ENCODE measurements around the gene DPH7. TPM values are rescaled to one million over a fixed set of nuclear protein-coding genes. Genes with fewer than 3 reads are reported as not detected.
"Not testable (repeated sequence)": the region's sequence is repeated elsewhere in the genome, so short reads cannot be mapped to it uniquely, and the experiment has no call there.

Gene DPH7
- total RNA-seq, 1 donor from 2014 or later, result 30.8 TPM

DNA sequence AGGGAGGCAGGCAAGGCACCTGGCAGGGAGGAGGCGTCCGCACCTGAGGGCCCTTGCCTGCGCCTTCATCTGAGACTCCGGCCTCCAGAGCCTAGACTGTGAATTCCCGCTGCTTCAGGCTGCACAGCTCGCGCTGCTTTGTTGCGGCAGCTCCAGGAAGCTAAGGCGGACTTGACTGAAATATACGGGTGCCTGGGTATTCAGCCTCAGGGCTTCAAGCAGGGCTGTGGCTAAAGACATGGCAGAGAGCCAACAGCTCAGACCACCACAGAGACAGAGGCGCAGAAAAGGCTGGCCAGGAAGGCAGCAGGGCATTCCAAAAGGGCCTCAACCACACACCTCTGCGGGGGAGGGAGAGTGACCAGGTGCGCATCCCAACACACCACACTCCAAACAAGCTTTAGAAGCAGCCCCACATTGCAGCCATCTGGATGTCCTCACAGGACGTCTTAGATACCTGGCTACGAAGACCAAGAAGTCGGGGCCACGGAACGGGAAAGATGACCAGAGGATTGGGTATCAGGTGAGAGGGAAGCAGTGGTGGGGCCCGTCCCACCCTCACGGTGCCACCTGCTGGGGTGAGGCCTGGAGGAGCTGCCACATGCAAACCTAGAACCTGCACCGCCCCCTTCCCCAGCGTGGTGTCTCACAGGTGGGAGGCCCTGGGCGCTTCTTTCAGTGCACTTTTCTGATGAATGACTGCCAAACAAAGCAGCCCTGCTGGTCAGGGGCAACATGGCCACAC lies 1.7 kb upstream of the DPH7 start:
- DNase-seq, result no peak

DNA sequence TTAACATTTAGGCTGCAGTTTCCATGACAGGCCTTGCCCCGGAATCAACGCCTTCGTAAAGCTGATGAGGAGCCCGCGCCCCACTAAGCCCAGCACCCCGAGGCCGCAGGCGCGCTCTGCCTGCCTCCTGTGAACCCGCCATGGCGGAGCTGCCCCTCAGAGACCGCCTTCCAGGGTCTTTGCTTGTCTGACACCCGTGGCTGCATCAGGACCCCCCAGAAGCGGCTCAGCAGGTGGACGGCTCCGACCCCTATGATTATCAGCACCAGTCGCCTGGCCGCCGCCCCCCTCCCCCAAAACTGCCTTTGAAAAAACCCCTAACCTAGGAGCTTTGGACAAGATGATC lies 507 bp upstream of the DPH7 start:
- DNase-seq, result no peak

DNA sequence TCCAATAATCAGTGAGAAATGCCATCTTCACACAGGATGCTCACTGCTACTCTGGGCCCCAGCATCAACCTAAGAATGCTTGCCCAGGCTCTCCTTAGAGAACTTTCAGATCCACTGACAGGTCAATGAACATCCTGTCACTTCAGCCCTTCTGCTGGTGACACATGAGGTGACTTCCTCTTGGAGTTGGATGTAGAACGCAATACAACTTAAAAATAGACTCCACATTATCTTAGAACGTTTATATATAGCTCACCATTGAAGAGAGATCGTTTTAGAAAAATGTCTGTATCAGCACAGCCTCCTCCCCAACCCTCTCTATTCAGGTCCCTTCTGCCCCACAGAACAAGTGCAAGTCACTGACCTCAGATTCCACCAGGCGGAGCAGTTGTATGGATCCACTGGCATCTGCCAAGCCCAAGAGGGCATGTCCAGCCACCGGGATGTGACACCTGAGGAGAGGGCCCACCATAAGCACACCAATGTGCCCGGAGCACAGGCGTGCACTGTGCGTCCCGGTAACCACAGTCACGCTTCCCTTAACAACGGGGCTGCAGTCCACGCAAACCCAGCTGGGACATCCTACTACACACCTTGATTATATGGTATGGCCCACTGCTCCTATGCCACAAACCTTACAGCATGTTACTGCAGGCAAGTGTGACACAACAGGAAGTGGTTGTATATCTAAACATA lies 2.9 kb downstream of the DPH7 start:
- no peak for DNase-seq

DNA sequence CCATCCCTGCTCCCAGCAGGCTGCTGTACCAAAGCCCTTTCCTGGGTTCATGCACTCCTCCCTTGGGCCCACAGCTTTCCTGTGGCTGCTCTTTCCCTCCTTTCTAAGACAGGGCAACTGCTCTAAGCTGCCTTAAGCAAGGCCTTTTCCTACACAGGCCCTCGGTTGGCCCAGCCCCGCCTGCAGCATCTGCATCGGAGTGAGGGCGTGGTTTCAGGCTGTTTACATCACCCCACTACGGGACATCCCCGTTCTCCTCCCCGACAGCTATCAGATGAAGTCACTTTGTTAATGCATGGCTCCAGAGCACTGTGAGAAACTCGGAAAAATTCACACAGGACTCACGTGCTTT lies 3.4 kb downstream of the DPH7 start:
- no peak for DNase-seq

DNA sequence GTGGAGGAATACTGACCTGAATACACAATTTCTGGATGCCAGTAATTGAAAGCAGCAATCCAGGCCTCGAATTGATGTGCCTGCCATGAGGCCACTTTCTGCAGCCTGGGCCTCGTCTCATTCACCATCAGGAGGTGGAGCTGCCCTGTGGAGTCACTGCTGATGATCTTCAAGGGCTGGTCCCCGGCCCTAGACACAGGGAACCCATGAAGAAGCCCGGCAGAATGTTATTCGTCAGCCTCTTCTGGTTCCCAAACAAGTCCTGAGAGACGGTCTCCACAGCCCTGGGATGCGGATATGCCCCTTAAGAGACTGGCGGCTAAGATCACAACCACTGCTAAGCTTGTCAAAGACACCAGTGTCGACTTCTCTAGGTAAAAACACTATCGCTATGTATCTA lies 4.5 kb downstream of the DPH7 start:
- no peak for DNase-seq

DNA sequence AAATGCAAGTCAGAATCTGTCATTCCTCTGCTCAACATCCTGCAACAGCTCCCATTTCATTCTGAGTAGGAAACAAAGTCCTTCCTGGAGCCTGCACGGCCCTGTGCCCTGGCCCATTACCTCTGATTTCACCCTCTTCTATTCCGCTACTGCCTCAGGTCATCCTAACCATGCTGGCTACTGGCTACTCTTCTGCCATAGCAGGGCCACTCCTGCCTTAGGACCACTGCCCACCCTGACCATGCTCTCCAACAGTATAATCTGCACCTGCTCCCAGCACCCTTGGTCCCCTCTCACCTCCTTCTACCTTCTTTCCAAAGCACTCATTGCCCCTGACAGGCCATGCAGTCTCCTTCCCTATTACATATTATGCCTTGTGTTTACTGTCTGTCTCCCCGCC lies 8.2 kb downstream of the DPH7 start:
- no peak for DNase-seq

DNA sequence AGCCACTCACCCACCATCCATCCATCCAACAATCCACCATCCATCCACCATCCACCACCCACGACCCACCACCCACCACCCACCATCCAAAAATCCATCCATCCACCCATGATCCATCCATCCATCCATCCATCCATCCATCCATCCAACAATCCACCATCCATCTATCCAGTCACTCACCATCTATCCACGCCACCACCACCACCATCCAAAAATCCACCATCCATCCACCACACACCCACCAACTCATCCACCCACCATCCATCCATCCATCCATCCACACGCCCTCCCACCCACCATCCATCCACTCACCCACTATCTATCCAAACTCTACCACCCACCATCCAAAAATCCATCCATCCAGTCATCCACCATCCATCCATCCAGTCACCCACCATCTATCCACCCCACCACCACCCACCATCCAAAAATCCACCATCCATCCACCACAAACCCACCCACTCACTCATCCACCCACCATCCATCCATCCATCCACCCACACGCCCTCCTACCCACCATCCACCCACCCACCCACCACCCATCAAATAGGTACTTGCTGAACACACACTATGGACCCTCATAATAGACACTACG lies 9.0 kb downstream of the DPH7 start:
- DNase-seq, result no peak

DNA sequence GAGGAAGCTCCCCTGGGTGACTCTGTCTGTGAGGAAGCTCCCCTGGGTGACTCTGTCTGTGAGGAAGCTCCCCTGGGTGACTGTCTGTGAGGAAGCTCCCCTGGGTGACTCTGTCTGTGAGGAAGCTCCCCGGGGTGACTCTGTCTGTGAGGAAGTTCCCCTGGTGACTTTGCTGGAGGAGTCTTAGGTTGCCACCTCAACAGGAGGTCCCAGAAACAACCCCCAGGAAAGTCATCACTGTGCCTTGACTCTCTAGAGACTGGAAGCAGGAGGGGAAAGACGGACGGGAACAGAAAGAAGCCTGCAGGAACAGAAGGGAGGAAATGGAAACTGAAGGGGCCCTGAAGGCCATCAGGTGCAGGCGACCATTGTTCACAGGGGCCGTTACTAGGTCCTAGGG lies 10.3 kb downstream of the DPH7 start:
- DNase-seq, result not testable (repeated sequence)

DNA sequence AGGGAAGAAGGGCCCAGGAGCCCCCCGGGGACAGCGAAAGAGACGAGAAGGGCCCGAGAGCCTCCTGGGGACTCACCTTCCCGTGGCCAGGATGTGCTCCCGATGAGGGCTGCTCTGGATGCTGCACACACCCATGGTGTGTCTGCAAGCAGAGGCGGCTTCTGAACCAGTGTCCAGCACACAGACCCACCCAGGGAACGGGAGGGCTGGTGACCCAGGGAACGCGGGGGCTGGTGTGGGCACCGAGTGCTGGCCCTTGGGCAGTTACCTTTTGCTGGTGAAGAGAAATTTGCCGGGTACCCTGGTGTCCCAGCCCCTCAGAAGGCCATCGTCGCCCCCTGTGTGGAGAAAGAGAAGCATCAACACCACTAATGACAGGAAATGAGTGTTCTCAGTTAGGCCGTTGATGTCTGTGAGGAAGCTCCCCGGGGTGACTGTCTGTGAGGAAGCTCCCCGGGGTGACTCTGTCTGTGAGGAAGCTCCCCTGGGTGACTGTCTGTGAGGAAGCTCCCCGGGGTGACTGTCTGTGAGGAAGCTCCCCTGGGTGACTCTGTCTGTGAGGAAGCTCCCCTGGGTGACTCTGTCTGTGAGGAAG lies 13.8 kb downstream of the DPH7 start:
- no peak for DNase-seq

DNA sequence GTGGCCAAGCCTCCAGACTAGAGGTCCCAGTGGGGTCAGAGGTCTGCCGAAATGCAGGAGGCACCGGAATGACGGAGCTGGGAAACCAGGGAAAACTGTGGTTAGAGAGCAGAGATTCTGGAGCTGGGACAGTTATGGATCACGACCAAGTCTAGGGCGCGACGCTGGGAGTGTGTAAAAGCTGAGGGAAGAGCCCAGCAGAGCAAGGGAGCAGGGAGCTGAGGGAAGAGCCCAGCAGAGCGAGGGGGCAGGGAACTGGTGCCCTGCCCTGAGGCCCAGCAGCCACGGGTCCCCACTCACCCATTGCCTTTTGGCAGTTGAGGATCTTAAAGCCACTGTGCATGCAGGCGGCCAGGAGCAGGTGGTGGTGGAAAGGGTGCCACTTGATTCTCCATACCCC lies 14.6 kb downstream of the DPH7 start:
- DNase-seq, result no peak

DNA sequence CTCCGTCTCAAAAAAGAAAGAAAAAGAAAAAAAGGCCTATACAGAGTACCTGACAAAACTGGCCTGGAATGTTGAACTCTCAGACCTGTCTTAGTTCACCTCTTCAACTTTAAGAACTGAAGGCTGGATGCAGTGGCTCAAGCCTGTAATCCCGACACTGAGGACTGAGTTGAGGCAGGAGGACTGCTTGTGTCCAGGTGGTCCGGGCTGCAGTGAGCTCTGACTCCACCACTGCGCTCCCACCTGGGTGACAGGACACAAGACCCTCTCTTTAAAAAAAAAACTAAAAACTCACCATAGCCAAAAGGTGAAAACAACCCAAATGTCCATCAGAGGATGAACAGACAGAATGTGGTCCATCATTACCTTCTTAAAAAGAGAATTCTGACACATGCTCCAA lies 20.6 kb downstream of the DPH7 start:
- no peak for DNase-seq

DNA sequence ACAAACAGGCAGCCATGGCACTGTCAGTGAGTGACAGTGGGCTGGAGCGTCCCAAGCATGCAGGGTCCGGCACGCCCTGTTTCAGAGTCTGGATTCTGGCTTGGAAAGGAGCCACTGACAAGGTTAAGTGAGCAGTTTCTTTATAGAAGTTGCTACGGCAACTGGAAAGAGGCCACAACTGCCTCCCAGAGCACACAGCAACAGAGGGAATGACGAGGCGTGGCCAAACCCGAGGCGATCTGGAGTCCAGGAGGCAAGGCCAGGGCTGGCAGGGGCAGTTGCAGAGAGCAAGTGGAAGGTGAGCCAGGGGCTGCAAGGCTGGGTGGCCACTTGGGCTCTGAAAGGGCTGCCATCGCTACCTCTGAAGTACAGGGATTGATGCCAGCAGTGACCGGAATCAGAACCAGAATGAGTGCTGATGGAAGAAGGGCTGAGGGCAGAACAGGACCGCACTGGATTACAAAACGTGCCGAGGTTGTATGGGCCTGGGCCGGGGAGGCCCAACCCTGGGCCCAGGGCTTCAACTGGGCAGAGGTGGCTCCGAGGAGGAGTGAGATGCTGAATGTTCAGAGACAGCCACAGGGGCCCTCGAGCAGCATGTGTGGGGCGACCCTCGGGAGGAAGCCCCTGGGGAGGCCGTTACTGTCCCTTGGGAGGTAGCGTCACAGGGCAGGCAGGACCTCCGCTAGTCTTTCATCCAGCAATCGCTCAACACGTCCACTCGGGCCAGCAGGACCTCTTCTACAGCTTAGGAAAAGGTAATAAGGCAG lies 22.5 kb downstream of the DPH7 start:
- DNase-seq, result no peak

DNA sequence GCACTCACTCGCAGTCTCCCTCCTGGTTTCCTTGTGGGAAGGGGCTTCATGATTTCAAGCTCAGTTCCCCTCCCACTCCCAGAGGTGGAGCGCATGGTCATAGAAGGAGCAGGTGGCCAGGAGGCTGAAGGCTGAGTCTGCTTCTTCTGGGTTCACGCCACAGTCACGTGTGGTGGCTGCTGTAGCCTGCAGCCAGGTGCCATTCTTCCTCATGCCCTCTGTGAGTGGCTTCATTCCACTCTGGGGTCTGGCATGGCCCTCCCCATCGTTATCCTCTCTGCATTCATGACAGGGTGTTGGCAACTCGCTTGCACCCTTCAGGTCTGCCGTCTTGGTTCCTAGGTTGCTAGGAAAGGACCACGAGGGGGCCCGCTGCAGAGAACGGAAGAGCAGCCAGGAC lies 23.5 kb downstream of the DPH7 start:
- DNase-seq, result no peak

DNA sequence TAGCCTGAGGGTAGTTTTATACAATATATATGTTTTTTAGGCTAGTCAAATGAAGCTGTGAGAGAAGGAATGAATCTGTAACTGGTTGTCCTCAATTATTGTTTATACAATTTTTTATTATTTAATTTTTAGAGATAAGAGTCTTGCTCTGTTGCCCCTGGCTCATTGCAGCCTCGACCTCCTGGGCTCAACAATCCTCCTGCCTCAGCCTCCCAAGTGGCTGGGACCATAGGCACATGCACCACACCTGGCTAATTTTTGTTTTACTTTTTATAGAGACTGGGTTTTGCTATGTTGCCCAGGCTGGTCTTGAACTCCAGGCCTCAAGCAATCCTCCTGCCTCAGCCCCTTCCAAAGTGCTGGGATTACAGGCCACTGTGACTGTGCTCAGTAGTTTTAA lies 24.4 kb downstream of the DPH7 start:
- DNase-seq, result no peak

DNA sequence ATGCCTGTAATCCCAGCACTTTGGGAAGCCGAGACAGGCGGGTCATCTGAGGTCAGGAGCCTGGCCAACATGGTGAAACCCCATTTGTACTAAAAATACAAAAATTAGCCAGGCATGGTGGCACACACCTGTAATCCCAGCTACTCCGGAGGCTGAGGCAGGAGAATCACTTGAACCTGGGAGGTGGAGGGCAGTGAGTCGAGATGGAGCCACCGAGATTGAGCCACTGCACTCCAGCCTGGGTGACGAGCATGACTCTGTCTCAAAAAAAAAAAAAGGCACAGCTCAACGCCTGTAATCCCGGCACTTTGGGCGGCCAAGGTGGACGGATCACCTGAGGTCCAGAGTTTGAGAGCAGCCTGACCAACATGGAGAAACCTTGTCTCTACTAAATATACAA lies 25.1 kb downstream of the DPH7 start:
- not testable (repeated sequence) for DNase-seq

DNA sequence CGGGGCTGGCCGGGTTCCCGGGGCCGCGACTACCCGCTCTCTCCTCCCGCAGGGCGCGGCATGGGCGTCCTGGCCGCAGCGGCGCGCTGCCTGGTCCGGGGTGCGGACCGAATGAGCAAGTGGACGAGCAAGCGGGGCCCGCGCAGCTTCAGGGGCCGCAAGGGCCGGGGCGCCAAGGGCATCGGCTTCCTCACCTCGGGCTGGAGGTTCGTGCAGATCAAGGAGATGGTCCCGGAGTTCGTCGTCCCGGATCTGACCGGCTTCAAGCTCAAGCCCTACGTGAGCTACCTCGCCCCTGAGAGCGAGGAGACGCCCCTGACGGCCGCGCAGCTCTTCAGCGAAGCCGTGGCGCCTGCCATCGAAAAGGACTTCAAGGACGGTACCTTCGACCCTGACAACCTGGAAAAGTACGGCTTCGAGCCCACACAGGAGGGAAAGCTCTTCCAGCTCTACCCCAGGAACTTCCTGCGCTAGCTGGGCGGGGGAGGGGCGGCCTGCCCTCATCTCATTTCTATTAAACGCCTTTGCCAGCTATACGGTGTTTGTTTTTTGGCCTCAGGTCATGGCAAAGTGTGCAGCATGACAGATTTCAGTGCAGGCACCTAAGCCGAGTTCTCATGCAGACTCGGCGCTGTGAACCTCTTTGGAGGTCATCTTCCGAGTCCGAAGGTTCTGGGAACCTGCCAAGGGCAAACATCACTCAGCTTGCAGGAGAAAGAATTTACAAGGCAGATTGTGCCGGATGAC lies 26.5 kb downstream of the DPH7 start:
- peak; percentile 39 for DNase-seq

DNA sequence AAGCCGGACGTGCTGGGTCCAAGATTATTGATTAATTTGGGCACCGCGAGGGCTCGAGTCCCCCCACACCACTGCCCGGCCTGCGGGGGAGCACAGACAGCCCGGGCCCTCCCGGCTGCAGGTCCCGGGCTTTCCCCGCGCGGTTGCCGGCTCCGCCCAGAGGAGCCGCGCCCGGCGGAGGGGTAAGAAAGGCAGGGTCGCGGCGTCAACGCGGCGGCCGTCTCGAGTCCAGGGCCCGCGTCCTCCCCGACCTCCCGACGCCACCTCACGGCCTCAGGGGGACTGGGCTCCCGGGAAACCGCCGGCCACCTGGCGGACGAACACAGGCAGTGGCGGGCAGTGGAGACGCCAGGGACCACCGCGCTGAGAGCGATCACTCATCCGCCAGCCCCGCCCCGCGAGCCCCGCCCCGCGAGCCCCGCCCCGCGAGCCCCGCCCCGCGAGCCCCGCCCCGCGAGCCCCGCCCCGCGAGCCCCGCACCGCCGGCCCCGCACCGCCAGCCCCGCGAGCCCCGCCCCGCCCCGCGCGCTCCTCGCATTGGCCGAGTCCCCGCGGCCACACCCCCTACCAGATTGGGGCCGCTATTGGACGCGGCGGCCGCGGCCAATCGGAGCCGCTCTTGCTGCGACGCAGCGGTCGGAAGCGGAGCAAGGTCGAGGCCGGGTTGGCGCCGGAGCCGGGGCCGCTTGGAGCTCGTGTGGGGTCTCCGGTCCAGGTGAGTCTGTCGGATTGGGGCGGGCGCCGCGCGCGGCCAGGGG lies 27.3 kb downstream of the DPH7 start, which contains the start of gene MRPL41:
Gene MRPL41, plus strand, starts transcription at position 616 of the 758 bp plus-strand sequence. CDS start 203 bp downstream, outside the sequence.
- DNase-seq, result peak; percentile 91

DNA sequence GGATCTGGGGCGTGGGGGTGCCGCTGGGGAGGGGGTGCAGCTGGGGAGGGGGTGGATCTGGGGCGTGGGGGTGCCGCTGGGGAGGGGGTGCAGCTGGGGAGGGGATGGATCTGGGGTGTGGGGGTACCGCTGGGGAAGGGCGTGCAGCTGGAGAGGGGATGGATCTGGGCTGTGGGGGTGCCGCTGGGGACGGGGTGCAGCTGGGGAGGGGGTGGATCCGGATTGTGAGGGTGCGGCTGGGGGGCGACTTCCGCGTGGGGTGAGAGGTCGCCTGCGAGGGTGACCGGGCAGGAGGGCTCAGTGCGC lies 27.8 kb downstream of the DPH7 start:
- DNase-seq, result not testable (repeated sequence)

DNA sequence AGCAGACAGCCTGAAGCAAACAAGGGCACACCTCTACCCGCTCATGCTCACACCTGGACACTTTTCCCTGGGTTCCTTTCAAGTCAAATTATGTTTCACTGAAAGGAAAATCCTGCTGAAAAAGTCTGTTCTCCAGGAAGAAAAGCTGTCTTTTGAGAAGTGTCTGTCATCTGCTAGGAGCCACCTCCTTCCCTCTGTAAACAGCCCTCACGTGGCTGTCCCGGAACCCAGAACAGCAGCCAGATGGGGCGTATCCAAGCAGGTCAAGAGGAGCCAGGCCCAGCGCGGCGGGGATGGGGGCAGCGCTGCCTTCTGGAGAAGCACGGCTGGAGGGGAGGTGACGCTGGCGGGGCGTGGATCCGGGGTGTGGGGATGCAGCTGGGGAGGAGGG lies 28.5 kb downstream of the DPH7 start, which contains the start of gene PNPLA7:
Gene PNPLA7, minus strand, starts transcription at position 172 of the 391 bp plus-strand sequence. CDS start 205 bp downstream, outside the sequence.
- peak; percentile 74 for DNase-seq

DNA sequence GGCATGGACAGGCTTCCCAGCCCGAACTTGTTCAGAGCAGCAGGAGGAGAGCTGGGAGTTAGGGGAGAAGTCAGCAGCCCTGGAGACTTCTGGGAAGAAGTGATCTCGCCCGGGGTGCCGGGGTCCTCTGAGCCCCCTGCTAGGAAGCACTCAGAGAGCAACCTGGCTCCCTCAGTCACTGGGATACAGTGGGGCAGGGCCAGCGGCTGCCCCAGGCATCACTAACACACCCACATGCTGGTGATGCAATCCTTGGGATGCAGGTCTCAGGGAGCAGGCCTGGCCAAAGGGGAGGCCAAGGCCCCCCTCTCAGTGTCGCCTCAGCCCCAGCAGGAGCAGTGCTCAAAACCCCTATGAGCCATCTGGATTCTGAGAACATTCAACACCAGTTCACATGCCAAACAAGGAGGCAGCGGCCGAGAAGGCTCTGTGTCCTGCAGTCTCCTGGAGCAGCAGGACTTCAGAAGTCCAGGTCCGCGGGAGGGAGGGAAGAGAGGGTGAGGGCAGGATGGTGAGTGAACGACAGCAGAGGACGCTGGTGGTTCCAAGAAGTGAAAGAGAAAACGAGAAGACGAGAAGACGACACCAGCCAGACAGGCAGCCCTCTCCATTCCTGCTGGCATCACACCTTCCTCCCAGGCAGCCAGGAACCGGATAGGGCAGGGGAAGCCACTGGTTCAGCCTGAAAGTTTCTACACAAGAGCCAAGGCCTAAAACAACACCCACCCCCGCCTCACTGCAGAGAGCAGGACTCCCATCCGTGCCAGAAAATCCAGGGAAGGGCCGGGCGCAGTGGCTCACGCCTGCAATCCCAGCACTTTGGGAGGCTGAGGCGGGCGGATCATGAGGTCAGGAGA lies 30.8 kb downstream of the DPH7 start:
- no peak for DNase-seq

All from dermis blood vessel endothelial cell (primary cell).